Stomach (tissue), 4 donors: ENCODE data around the gene RASGRP2.

Experiments used
- CTCF ChIP-seq, 7 experiments: fragments of 450-650 bp in 4 of 7; fragments of 200-600 bp in 3 of 7; sonication (generic) in 3 of 7; IDR thresholded peaks; one replicate each; pipeline ENCODE4 v1.5.1; 2016 to 2019; ENCODE audit warnings: antibody characterized with exemption in 7 of 7, control low read depth in 2 of 7, mild to moderate bottlenecking in 1 of 7
- EP300 ChIP-seq: sonication (generic); formaldehyde crosslinking; IDR thresholded peaks from one replicate; pipeline ENCODE4 v1.6.1; 2017; ENCODE audit warnings: antibody characterized with exemption
- POLR2A ChIP-seq, 4 donors: fragments of 450-650 bp; IDR thresholded peaks; one replicate each; pipeline ENCODE4 v1.6.1; 2016; ENCODE audit warnings: antibody characterized with exemption in 4 of 4, control low read depth in 2 of 4, mild to moderate bottlenecking in 1 of 4, moderate library complexity in 1 of 4
- POLR2AphosphoS5 ChIP-seq, 3 donors: sonication (generic); formaldehyde crosslinking; IDR thresholded peaks; one replicate each; pipeline ENCODE4 v1.6.1; 2016; ENCODE audit warnings: antibody characterized with exemption in 3 of 3

GRCh38 chr11:64787526-64788320, 43.8 kb upstream of the RASGRP2 start:
- TF ChIP-seq CTCF (IDR thresholded peaks at IDR 0.05) (peak in 5 of 7 experiments; percentile 41 to 69 (median 62)), POLR2A (IDR thresholded peaks at IDR 0.05) (no peak), POLR2AphosphoS5 (IDR thresholded peaks at IDR 0.05) (peak in 1 of 3 donors; percentile 35), EP300 (no peak)
